ENCODE measurements around the gene MAGI2. TPM values are rescaled to one million over a fixed set of nuclear protein-coding genes. Genes with fewer than 3 reads are reported as not detected.

Gene MAGI2
- total and polyA plus RNA-seq, 2 donors (not counting 3 experiments of a cell fraction or from before 2014, with no cell fraction given) = 0.28 to 6.0 TPM

GRCh38 chr7:78334426-78334825 lies 1119.0 kb downstream of the MAGI2 start:
- DNase-seq (ENCODE audit: low read depth, low spot score) = no peak
- no peak for FAIRE-seq
- Histone ChIP-seq H3K27ac (ENCODE audit: insufficient read depth, low read depth, low read length) (no peak overlapping the region), H2AFZ (ENCODE audit: low read depth, low read length) (no peak overlapping the region), H3K9me1 (replicated peaks; ENCODE audit: control insufficient read depth, extremely low read depth, insufficient read depth, low read length) (no peaks in the 10 kb centered on the region), H3K79me2 (ENCODE audit: control insufficient read depth, insufficient read depth, low read length) (no peaks in the 10 kb centered on the region), H3K4me3 (replicated peaks in 1 of 3; ENCODE audit: insufficient read depth in 1 of 3, low read depth in 1 of 3, low read length in 3 of 3) (no peak overlapping the region), H3K27me3 (ENCODE audit: control insufficient read depth in 2 of 2, insufficient read depth in 2 of 2, low read length in 2 of 2) (no peaks in the 10 kb centered on the region), H3K4me1 (ENCODE audit: control insufficient read depth, extremely low read depth, insufficient read depth, low read length) (no peaks in the 10 kb centered on the region), H4K20me1 (replicated peaks; ENCODE audit: control insufficient read depth, extremely low read depth, insufficient read depth, low read length) (no peaks in the 10 kb centered on the region), H3K4me2 (ENCODE audit: insufficient read depth, low read length) (no peak overlapping the region), H3K36me3 (ENCODE audit: control insufficient read depth in 2 of 2, extremely low read depth in 1 of 2, insufficient read depth in 2 of 2, low read length in 2 of 2) (no peaks in the 10 kb centered on the region), H3K9me3 (replicated peaks; ENCODE audit: control insufficient read depth, insufficient read depth, low read length) (no peaks in the 10 kb centered on the region), H3K9ac (replicated peaks; ENCODE audit: extremely low read depth, insufficient read depth, low read length) (no peak overlapping the region)
- intact Hi-C loops (cut with micrococcal nuclease) = no loop called here
- dilution Hi-C loops (cut with MboI; ENCODE audit: extremely low pct_ligation_motif_present, low sequenced_read_pairs) = no loop called here
- ChIA-PET CTCF (no interaction called here), POLR2A (no interaction called here)
- no peak for TF ChIP-seq MYC (IDR thresholded peaks at IDR 0.05; ENCODE audit: low read depth, low read length)
- TF ChIP-seq GATA2 (IDR thresholded peaks at IDR 0.05; ENCODE audit: insufficient read depth, insufficient read length, low read depth, low read length) = no peak
- TF ChIP-seq JUN (IDR thresholded peaks at IDR 0.05; ENCODE audit: borderline replicate concordance, insufficient read depth, insufficient read length, low read depth) = no peak
- TF ChIP-seq CTCF (IDR thresholded peaks at IDR 0.05; ENCODE audit: extremely low read depth in 1 of 2, insufficient read depth in 1 of 2, low read depth in 1 of 2, low read length in 2 of 2) = no peak
- no peak for TF ChIP-seq FOS (IDR thresholded peaks at IDR 0.05; ENCODE audit: borderline replicate concordance, insufficient read depth, low read length)
- TF ChIP-seq POLR2AphosphoS5 (IDR thresholded peaks at IDR 0.05; ENCODE audit: insufficient read depth, low read depth, low read length) = no peak
- no TSS peak for BruUV-seq (replicated peaks)
